C4-2B (cell line): ENCODE data around the gene MAGI2.

ENCODE experiments used
- ZFX ChIP-seq: fragments of 450-650 bp; IDR thresholded peaks from 2 replicates; pipeline ENCODE4 v1.6.1; 2017
- TF ChIP-seq, protein P1 (sequence below): fragments of 450-650 bp; conservative IDR thresholded peaks from 2 replicates; pipeline ENCODE4 v1.5.1; 2017; ENCODE audit warnings: mild to moderate bottlenecking

DNA sequence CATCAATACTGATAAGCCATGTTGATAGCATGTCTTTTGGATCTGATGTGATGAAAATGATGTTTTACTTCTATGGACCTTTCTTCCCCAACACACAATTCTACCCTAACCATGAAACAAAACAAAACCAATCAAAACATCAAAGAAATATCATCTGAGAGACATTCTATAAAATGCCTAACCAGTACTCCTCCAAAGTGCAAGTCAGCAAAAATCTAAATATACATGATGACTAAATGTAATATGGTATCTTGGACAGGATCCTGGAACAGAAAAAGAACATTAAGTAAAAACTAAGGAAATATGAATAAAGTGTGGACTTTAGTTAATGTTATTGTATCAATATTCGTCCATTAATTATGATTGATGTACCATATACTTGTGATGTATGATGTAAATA lies 625.1 kb downstream of the MAGI2 start:
- TF ChIP-seq, protein P1, sequence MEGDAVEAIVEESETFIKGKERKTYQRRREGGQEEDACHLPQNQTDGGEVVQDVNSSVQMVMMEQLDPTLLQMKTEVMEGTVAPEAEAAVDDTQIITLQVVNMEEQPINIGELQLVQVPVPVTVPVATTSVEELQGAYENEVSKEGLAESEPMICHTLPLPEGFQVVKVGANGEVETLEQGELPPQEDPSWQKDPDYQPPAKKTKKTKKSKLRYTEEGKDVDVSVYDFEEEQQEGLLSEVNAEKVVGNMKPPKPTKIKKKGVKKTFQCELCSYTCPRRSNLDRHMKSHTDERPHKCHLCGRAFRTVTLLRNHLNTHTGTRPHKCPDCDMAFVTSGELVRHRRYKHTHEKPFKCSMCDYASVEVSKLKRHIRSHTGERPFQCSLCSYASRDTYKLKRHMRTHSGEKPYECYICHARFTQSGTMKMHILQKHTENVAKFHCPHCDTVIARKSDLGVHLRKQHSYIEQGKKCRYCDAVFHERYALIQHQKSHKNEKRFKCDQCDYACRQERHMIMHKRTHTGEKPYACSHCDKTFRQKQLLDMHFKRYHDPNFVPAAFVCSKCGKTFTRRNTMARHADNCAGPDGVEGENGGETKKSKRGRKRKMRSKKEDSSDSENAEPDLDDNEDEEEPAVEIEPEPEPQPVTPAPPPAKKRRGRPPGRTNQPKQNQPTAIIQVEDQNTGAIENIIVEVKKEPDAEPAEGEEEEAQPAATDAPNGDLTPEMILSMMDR = no peak
- TF ChIP-seq ZFX = no peak
